Keratinocyte (primary cell): Measurements from ENCODE around the gene COPS3. TPM values are rescaled to one million over a fixed set of nuclear protein-coding genes. Genes with fewer than 3 reads are reported as not detected.

Experiments used
- DNase-seq: peaks from one replicate; pipeline ENCODE4 v3.0.0-alpha.2; 2011; ENCODE audit warnings: low read depth, missing footprints, low spot score
- FAIRE-seq: peaks from 2 replicates; lab custom pipeline; 2011; peaks lifted over from hg19 to GRCh38; lab: Jason Lieb, UNC
- H2AFZ ChIP-seq: 2 replicates; pipeline ENCODE4 v1.6.0; 2012; ENCODE audit warnings: low read length, control low read depth, inconsistent platforms; ENCODE audit not compliant: control insufficient read depth
- H3K27ac ChIP-seq: 2 replicates; pipeline ENCODE4 v1.5.1; 2011; ENCODE audit warnings: low read length; ENCODE audit not compliant: control insufficient read depth, insufficient read depth
- H3K27me3 ChIP-seq: 3 replicates; pipeline ENCODE4 v1.6.0; 2011; ENCODE audit warnings: low read length; ENCODE audit not compliant: control insufficient read depth, insufficient read depth; ENCODE audit errors: extremely low read depth
- H3K36me3 ChIP-seq, 2 experiments: 2 replicates in 1 of 2; 3 replicates in 1 of 2; pipeline ENCODE4 v1.5.1; 2011; ENCODE audit warnings: low read length in 2 of 2, mild to moderate bottlenecking in 1 of 2; ENCODE audit not compliant: control insufficient read depth in 2 of 2, insufficient read depth in 2 of 2; ENCODE audit errors: extremely low read depth in 1 of 2
- H3K4me1 ChIP-seq: 3 replicates; pipeline ENCODE4 v1.5.1; 2011; ENCODE audit warnings: low read length; ENCODE audit not compliant: control insufficient read depth, insufficient read depth; ENCODE audit errors: extremely low read depth
- H3K4me2 ChIP-seq: 3 replicates; pipeline ENCODE4 v1.6.0; 2011; ENCODE audit warnings: low read depth, low read length; ENCODE audit not compliant: control insufficient read depth, insufficient read depth; ENCODE audit errors: extremely low read depth
- H3K4me3 ChIP-seq, 3 experiments: fragments of 200-600 bp in 1 of 3; sonication (generic) in 1 of 3; 2 replicates in 2 of 3; 3 replicates in 1 of 3; pipeline ENCODE4 v1.5.1; 2011 to 2016; ENCODE audit warnings: low read length in 3 of 3, mild to moderate bottlenecking in 3 of 3, control low read depth in 2 of 3, inconsistent platforms in 1 of 3, low read depth in 1 of 3, mixed read lengths in 1 of 3, mixed run types in 1 of 3, moderate library complexity in 1 of 3; ENCODE audit not compliant: control insufficient read depth in 2 of 3, insufficient read depth in 2 of 3; ENCODE audit errors: extremely low read depth in 1 of 3
- H3K79me2 ChIP-seq: 2 replicates; pipeline ENCODE4 v1.6.0; 2012; ENCODE audit warnings: low read length; ENCODE audit not compliant: control insufficient read depth, insufficient read depth
- H3K9ac ChIP-seq: 3 replicates; pipeline ENCODE4 v1.6.0; 2011; ENCODE audit warnings: low read length; ENCODE audit not compliant: control insufficient read depth, insufficient read depth; ENCODE audit errors: extremely low read depth
- H3K9me1 ChIP-seq: 3 replicates; pipeline ENCODE4 v1.6.0; 2011; ENCODE audit warnings: low read length; ENCODE audit not compliant: control insufficient read depth, insufficient read depth; ENCODE audit errors: extremely low read depth
- H3K9me3 ChIP-seq: 2 replicates; pipeline ENCODE4 v1.5.1; 2012; ENCODE audit warnings: low read depth, low read length; ENCODE audit not compliant: control insufficient read depth
- H4K20me1 ChIP-seq: 3 replicates; pipeline ENCODE4 v1.6.0; 2011; ENCODE audit warnings: low read length; ENCODE audit not compliant: control insufficient read depth, insufficient read depth; ENCODE audit errors: extremely low read depth
- CTCF ChIP-seq, 3 experiments: IDR thresholded peaks in 1 of 3; conservative IDR thresholded peaks in 1 of 3; optimal IDR thresholded peaks in 1 of 3; 2 replicates in 2 of 3; 3 replicates in 1 of 3; pipeline versions ENCODE3 to v1.5.1; 2011; ENCODE audit warnings: low read length in 3 of 3, mild to moderate bottlenecking in 3 of 3, moderate library complexity in 2 of 3, control low read depth in 1 of 3, inconsistent platforms in 1 of 3; ENCODE audit not compliant: insufficient read depth in 2 of 3; ENCODE audit errors: extremely low read depth in 1 of 3
- EZH2 ChIP-seq: IDR thresholded peaks from one replicate; pipeline ENCODE4 v1.6.1; 2012; ENCODE audit warnings: inconsistent platforms, mild to moderate bottlenecking, low read length, moderate library complexity
- dilution Hi-C: fragments of 300-500 bp; cut with MboI; formaldehyde crosslinking; loops from one replicate; pipeline ENCODE4 v1.7.0; 2020; ENCODE audit warnings: low sequenced_read_pairs; ENCODE audit not compliant: extremely low pct_ligation_motif_present
- polyA minus RNA-seq, 3 experiments: library from RNA; depleted of rRNA, polyadenylated mRNA; stranded (reverse); fragments of >200 nt; gene quantifications; 1 replicate in 1 of 3; 2 replicates in 1 of 3; 3 replicates in 1 of 3; pipeline ENCODE4 v1.2.3, GENCODE V29; 2011
- polyA plus RNA-seq, 5 experiments: library from polyadenylated mRNA; depleted of rRNA in 3 of 5; stranded (reverse) in 3 of 5; stranded (forward) in 1 of 5; unstranded in 1 of 5; fragments of >200 nt; gene quantifications; 1 replicate in 1 of 5; 2 replicates in 3 of 5; 3 replicates in 1 of 5; pipeline versions ENCODE4 v1.2.1 to v1.2.3, GENCODE V29; 2011 to 2012; ENCODE audit warnings: missing spikeins in 2 of 5, low read depth in 1 of 5, low replicate concordance in 1 of 5

COPS3 gene
- 52.4 to 89.7 TPM (median 71.3 TPM) in 3 replicates for polyA plus RNA-seq
- 75.7 TPM for polyA plus RNA-seq (2011; ENCODE audit: low read depth)
- 49.5 and 92.4 TPM in 2 replicates for polyA plus RNA-seq (2011; cell fraction: cytosol; rRNA removed)
- 45.0 and 50.4 TPM in 2 replicates for polyA plus RNA-seq (2011; cell fraction: nucleus; rRNA removed)
- 44.6 and 58.6 TPM in 2 replicates for polyA plus RNA-seq (2012; ENCODE audit: low replicate concordance)
- 28.2 to 66.4 TPM (median 47.5 TPM) in 3 replicates for polyA minus RNA-seq
- polyA minus RNA-seq (2011; cell fraction: cytosol; rRNA and poly(A)+ RNA removed): 52.4 TPM
- 14.0 and 24.0 TPM in 2 replicates for polyA minus RNA-seq (2011; cell fraction: nucleus; rRNA and poly(A)+ RNA removed)

DNA sequence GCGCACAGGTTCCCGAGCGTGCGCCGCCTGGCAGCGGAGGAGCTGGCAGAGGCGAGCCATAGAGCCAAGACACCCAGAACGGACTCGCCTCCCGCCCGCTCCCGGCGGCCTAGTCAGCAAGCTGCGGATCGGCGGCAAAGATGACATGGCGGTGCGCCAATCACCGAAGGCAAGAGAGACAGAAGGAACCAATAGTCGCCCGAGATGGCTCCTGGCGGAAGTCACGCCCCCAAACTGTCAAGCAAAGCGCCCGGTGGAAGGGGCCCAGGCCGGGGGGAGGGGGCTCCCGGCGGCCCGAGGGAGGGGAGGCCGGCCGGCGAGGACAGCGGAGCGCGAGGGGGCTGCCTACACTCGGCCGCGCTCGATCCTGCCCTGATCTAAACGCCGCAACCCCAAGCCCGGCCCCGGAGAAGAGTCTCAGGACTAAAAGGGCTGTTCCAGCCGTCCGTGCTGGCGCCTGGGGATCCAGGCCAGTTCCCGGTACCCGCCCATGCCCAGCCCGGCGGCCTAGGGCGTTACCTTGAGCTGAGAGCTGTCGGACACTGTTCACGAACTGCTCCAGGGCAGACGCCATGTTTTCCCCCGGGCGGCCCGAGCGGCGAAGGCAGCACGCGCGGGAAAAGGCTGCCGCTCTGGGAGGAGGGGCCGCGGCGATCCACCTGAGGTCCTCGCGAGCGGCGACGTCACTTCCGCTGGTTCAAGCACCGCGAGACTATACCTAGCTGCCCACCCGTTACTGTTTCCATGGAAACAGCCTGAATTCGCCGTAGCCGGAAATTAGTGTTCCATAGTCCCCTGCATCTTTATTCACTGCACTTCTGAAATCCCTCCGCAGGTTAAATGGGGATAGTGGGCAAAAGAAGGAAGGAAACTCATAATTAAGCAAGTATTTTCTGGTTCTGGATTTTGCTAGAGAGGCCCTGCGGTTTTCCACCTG is at the start of gene COPS3:
Gene COPS3, minus strand, starts transcription at position 634 of the 937 bp plus-strand sequence. Its CDS starts 60 bp downstream, at position 574.
- H4K20me1 ChIP-seq: peaks cover 6% of the 10 kb centered on the region
- H3K9me1 ChIP-seq: peaks cover 3% of the 10 kb centered on the region
- peak within 1 kb of the TSS; percentile 97 for H3K9ac ChIP-seq
- peaks cover 0 to 2% of the 10 kb centered on the region in 2 experiments for H3K36me3 ChIP-seq
- H3K4me2 ChIP-seq: peak within 1 kb of the TSS; percentile 90
- TF ChIP-seq CTCF (optimal IDR thresholded peaks at IDR 0.05 in 1 of 3, IDR thresholded peaks at IDR 0.05 in 1 of 3, conservative IDR thresholded peaks at IDR 0.05 in 1 of 3; ENCODE audit: extremely low read depth in 1 of 3, insufficient read depth in 2 of 3, low read length in 3 of 3): no peak
- no peak for TF ChIP-seq EZH2
- DNase-seq (peak; percentile 71), FAIRE-seq (peak; percentile 80)
- peaks cover 44% of the 10 kb centered on the region for H3K79me2 ChIP-seq
- H3K27ac ChIP-seq: peak within 1 kb of the TSS; percentile 92
- H3K4me1 ChIP-seq: peaks cover 17% of the 10 kb centered on the region
- dilution Hi-C loops: no loop called here
- H2AFZ ChIP-seq: peak within 1 kb of the TSS; percentile 94
- H3K9me3 ChIP-seq: no peaks in the 10 kb centered on the region
- H3K4me3 ChIP-seq: peak within 1 kb of the TSS; percentile 86 to 98 (median 98)
- H3K27me3 ChIP-seq: no peaks in the 10 kb centered on the region

DNA sequence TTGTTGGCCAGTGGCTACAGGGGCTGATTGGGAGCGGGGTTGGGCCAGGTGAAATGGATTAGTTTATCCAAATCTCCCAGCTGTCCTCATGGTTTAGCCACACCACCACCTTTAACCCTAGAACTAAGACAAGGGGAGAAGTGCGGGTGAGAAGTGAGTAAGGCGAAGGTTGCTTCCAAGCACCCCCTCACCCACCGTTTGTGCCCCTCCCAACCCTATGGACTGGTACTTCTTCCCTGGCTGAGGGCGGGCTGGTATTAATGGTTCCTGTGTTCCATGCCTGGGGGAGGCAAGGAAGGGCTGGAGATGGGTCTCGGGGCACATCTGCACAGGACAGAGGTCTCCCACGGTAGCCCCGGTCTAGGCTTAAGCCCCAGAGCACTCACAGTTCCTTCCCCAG is 47.2 kb upstream of the COPS3 start:
- FAIRE-seq (no peak), DNase-seq (no peak)
- Histone ChIP-seq H3K36me3 (no peaks in the 10 kb centered on the region), H3K4me2 (no peak overlapping the region), H3K4me3 (no peak overlapping the region), H3K9me3 (no peaks in the 10 kb centered on the region), H4K20me1 (no peaks in the 10 kb centered on the region), H3K27me3 (no peaks in the 10 kb centered on the region), H3K27ac (no peak overlapping the region), H3K9me1 (no peaks in the 10 kb centered on the region), H3K79me2 (no peaks in the 10 kb centered on the region), H2AFZ (no peak overlapping the region), H3K4me1 (no peaks in the 10 kb centered on the region), H3K9ac (no peak overlapping the region)
- TF ChIP-seq CTCF (optimal IDR thresholded peaks at IDR 0.05 in 1 of 3, IDR thresholded peaks at IDR 0.05 in 1 of 3, conservative IDR thresholded peaks at IDR 0.05 in 1 of 3; ENCODE audit: extremely low read depth in 1 of 3, insufficient read depth in 2 of 3, low read length in 3 of 3) (no peak), EZH2 (no peak)
- dilution Hi-C loops: no loop called here
